B cell (primary cell): ENCODE data around the gene BMPER. TPM values are rescaled to one million over a fixed set of nuclear protein-coding genes. Genes with fewer than 3 reads are reported as not detected.

Experiments
- ATAC-seq: fragments of 200-7000 bp; cut with Tn5 transposase; one replicate; pipeline ENCODE4 v1.10.0; 2021; ENCODE audit warnings: low read depth, mild to moderate bottlenecking, moderate number of reproducible peaks, moderate library complexity
- CTCF ChIA-PET: fragments of 350-600 bp; sonication (Branson Sonifier 250); formaldehyde crosslinking; loops from one replicate; lab custom pipeline; 2021; ENCODE audit warnings: antibody characterized with exemption, inconsistent platforms; lab: Charles Lee
- POLR2A ChIA-PET: fragments of 350-600 bp; sonication (Branson Sonifier 250); formaldehyde crosslinking; loops from one replicate; lab custom pipeline; 2021; ENCODE audit warnings: antibody characterized with exemption; lab: Charles Lee
- DNase-seq: peaks from one replicate; pipeline ENCODE4 v3.0.0; 2013
- H2AFZ ChIP-seq: 2 replicates; pipeline ENCODE4 v1.6.1; 2012; ENCODE audit warnings: mild to moderate bottlenecking, low read depth, low read length; ENCODE audit not compliant: insufficient read depth, poor library complexity, severe bottlenecking
- H3K27ac ChIP-seq, 2 donors: 1 replicate in 1 of 2; 2 replicates in 1 of 2; pipeline ENCODE4 v1.5.1; 2012 to 2013; ENCODE audit warnings: low read length in 2 of 2, mild to moderate bottlenecking in 2 of 2, moderate library complexity in 1 of 2
- H3K27me3 ChIP-seq, 4 experiments: fragments of 200-600 bp in 1 of 4; sonication (generic) in 1 of 4; replicated peaks in 1 of 4; 1 replicate in 2 of 4; 2 replicates in 2 of 4; pipeline versions ENCODE4 v1.6.1 to v1.7.0; 2013 to 2016; ENCODE audit warnings: low read length in 3 of 4, mild to moderate bottlenecking in 2 of 4, mixed read lengths in 1 of 4, moderate library complexity in 1 of 4; ENCODE audit not compliant: insufficient read depth in 4 of 4, control insufficient read depth in 3 of 4; ENCODE audit errors: control extremely low read depth in 1 of 4
- H3K36me3 ChIP-seq, 2 experiments: replicated peaks in 1 of 2; 1 replicate in 1 of 2; 2 replicates in 1 of 2; pipeline versions ENCODE4 v1.6.1 to v1.7.1; 2013; ENCODE audit warnings: low read length in 1 of 2; ENCODE audit not compliant: insufficient read depth in 2 of 2, control insufficient read depth in 1 of 2; ENCODE audit errors: control extremely low read depth in 1 of 2, extremely low read depth in 1 of 2
- H3K4me1 ChIP-seq, 2 donors: fragments of 200-600 bp in 1 of 2; sonication (generic) in 1 of 2; 1 replicate in 1 of 2; 2 replicates in 1 of 2; pipeline versions ENCODE4 v1.5.1 to v1.6.1; 2013 to 2017; ENCODE audit warnings: low read length in 2 of 2; ENCODE audit not compliant: control insufficient read depth in 2 of 2, insufficient read depth in 2 of 2
- H3K4me2 ChIP-seq: replicated peaks from 2 replicates; pipeline ENCODE3; 2012; ENCODE audit warnings: mild to moderate bottlenecking, low read depth, low read length; ENCODE audit not compliant: poor library complexity, severe bottlenecking
- H3K4me3 ChIP-seq, 5 experiments: fragments of 200-600 bp in 1 of 5; sonication (generic) in 1 of 5; 1 replicate in 3 of 5; 2 replicates in 2 of 5; pipeline versions ENCODE4 v1.5.1 to v1.7.0; 2011 to 2016; ENCODE audit warnings: low read length in 4 of 5, mild to moderate bottlenecking in 4 of 5, low read depth in 2 of 5, control low read depth in 1 of 5, moderate library complexity in 1 of 5; ENCODE audit not compliant: insufficient read depth in 1 of 5; ENCODE audit errors: control extremely low read depth in 1 of 5, extremely low read depth in 1 of 5
- H3K79me2 ChIP-seq: fragments of 200-600 bp; sonication (generic); one replicate; pipeline ENCODE4 v1.6.0; 2016; ENCODE audit warnings: low read length; ENCODE audit not compliant: control insufficient read depth, insufficient read depth
- H3K9ac ChIP-seq: fragments of 200-600 bp; sonication (generic); 2 replicates; pipeline ENCODE4 v1.6.1; 2017; ENCODE audit warnings: mild to moderate bottlenecking, low read length, moderate library complexity
- H3K9me3 ChIP-seq, 3 donors: one replicate each; pipeline versions ENCODE4 v1.6.1 to v1.7.1; 2013; ENCODE audit warnings: low read length in 2 of 3; ENCODE audit not compliant: control insufficient read depth in 2 of 3, insufficient read depth in 1 of 3; ENCODE audit errors: control extremely low read depth in 1 of 3
- H4K20me1 ChIP-seq: 2 replicates; pipeline ENCODE4 v1.6.0; 2012; ENCODE audit warnings: mild to moderate bottlenecking, low read length; ENCODE audit not compliant: insufficient read depth, control insufficient read depth, poor library complexity, severe bottlenecking
- H3K27ac Mint-ChIP-seq: one replicate; pipeline ENCODE4 v1.8.0; 2021; ENCODE audit warnings: mixed read lengths
- H3K27me3 Mint-ChIP-seq: one replicate; pipeline ENCODE4 v1.8.0; 2021; ENCODE audit warnings: mixed read lengths
- H3K4me1 Mint-ChIP-seq: one replicate; pipeline ENCODE4 v1.8.0; 2021; ENCODE audit warnings: mixed read lengths
- H3K4me3 Mint-ChIP-seq: one replicate; pipeline ENCODE4 v1.8.0; 2021; ENCODE audit warnings: mixed read lengths
- H3K9me3 Mint-ChIP-seq: one replicate; pipeline ENCODE4 v1.8.0; 2022; ENCODE audit warnings: mixed read lengths; ENCODE audit not compliant: insufficient read depth
- CTCF ChIP-seq: fragments of 200-600 bp; IDR thresholded peaks from one replicate; pipeline ENCODE4 v1.8.0; 2022; ENCODE audit warnings: antibody characterized with exemption, mild to moderate bottlenecking
- EZH2 ChIP-seq: IDR thresholded peaks from 2 replicates; pipeline ENCODE4 v1.6.1; 2012; ENCODE audit warnings: borderline replicate concordance, low read depth, mild to moderate bottlenecking, moderate library complexity, low read length; ENCODE audit not compliant: insufficient read depth, poor library complexity, severe bottlenecking
- WGBS: methylation state at CpG from one replicate; pipeline ENCODE4 v1.1.5; 2013; ENCODE audit warnings: missing lambda C conversion rate; ENCODE audit not compliant: insufficient coverage; 5-methylcytosine and 5-hydroxymethylcytosine counted together
- intact Hi-C: fragments of 100-400 bp; cut with micrococcal nuclease; formaldehyde crosslinking; loops from one replicate; pipeline ENCODE4 v1.10.0; 2022
- polyA plus RNA-seq: library from polyadenylated mRNA; depleted of rRNA; stranded (reverse); fragments of >200 nt; gene quantifications from 2 replicates; pipeline ENCODE4 v1.2.3, GENCODE V29; 2012
- total RNA-seq, 2 donors: library from RNA; stranded (reverse); fragments of 120-200 nt in 1 of 2; gene quantifications; 1 replicate in 1 of 2; 2 replicates in 1 of 2; pipeline versions ENCODE4 v1.2.3 to v1.2.4, GENCODE V29; 2013 to 2022

BMPER gene
- total and polyA plus RNA-seq, 2 donors (not counting 1 experiment from before 2014, with no cell fraction given): not detected

- no peaks in the 10 kb centered on the region for H3K9me3 ChIP-seq
- ChIA-PET CTCF (no interaction called here), POLR2A (no interaction called here)
- no peaks in the 10 kb centered on the region for H3K36me3 ChIP-seq
- H3K27me3 ChIP-seq: no peaks in the 10 kb centered on the region
- no peak overlapping the region for H3K4me3 ChIP-seq
- no peaks in the 10 kb centered on the region for H3K4me1 Mint-ChIP-seq
- no peak overlapping the region for H3K4me3 Mint-ChIP-seq
- no peak overlapping the region for H2AFZ ChIP-seq
- no peaks in the 10 kb centered on the region for H3K79me2 ChIP-seq
- no peaks in the 10 kb centered on the region for H3K4me1 ChIP-seq
- ATAC-seq (no peak), DNase-seq (no peak)
- intact Hi-C loops: no loop called here
- TF ChIP-seq CTCF: no peak
- no peak for TF ChIP-seq EZH2
- H3K9ac ChIP-seq: no peak overlapping the region
- H3K27me3 Mint-ChIP-seq: no peaks in the 10 kb centered on the region
- no peak overlapping the region for H3K4me2 ChIP-seq
- H3K27ac Mint-ChIP-seq: no peak overlapping the region
- H3K27ac ChIP-seq: no peak overlapping the region
- H4K20me1 ChIP-seq: no peaks in the 10 kb centered on the region
- H3K9me3 Mint-ChIP-seq: no peaks in the 10 kb centered on the region
- 81% methylated on average over 3 of the region's 8 CpGs for WGBS
Observed at GRCh38 chr7:33979807-33980355, 74.5 kb downstream of the BMPER start.

DNA sequence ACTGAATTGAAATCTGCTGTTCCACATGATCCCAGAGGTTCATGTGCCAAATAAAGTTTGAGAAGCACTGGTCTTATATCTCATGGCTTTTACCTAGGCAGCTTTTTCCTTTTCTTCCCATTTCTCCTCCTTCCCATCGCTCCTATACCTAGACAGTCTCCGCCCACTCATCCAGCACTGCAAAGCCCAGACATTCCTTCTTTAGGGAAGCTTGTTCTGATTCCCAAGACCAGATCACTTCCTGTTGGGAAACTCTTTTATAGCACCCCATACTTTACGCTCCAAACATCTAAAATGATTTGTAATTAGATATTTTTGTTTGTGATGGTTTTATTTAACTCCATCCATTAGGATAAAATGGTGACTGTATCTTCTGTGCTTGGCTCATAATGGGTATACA, 75.9 kb downstream of the BMPER start:
- no peaks in the 10 kb centered on the region for H3K27me3 ChIP-seq

More for the DNA sequence above, 75.9 kb downstream of the BMPER start:
- no peak for ATAC-seq
- Mint-ChIP-seq H3K4me1 (no peaks in the 10 kb centered on the region), H3K27ac (no peak overlapping the region), H3K9me3 (no peaks in the 10 kb centered on the region), H3K4me3 (no peak overlapping the region), H3K27me3 (no peaks in the 10 kb centered on the region)
- intact Hi-C loops: no loop called here
- Histone ChIP-seq H3K79me2 (no peaks in the 10 kb centered on the region), H2AFZ (no peak overlapping the region), H3K36me3 (no peaks in the 10 kb centered on the region), H3K4me2 (no peak overlapping the region), H4K20me1 (no peaks in the 10 kb centered on the region), H3K9me3 (no peaks in the 10 kb centered on the region), H3K9ac (no peak overlapping the region), H3K4me3 (no peak overlapping the region), H3K4me1 (no peaks in the 10 kb centered on the region), H3K27ac (no peak overlapping the region)
- ChIA-PET CTCF (no interaction called here), POLR2A (no interaction called here)
- no peak for DNase-seq
- TF ChIP-seq CTCF: no peak
- no peak for TF ChIP-seq EZH2
- WGBS: 86% methylated on average over 1 of the region's 3 CpGs
